K562 (cell line): ENCODE measurements around the gene SLC22A4. TPM values are rescaled to one million over a fixed set of nuclear protein-coding genes. Genes with fewer than 3 reads are reported as not detected.

ENCODE experiments used
- ARID1B ChIP-seq: fragments of 450-650 bp; IDR thresholded peaks from 2 replicates; pipeline ENCODE4 v1.6.1; 2016; ENCODE audit warnings: antibody characterized with exemption, mild to moderate bottlenecking, inconsistent platforms
- ATF2 ChIP-seq: sonication (generic); formaldehyde crosslinking; IDR thresholded peaks from 2 replicates; pipeline ENCODE4 v1.8.1; 2022; ENCODE audit warnings: missing genetic modification reagents
- ATF7 ChIP-seq: fragments of 450-650 bp; IDR thresholded peaks from 2 replicates; pipeline ENCODE4 v1.7.1; 2014; ENCODE audit warnings: mild to moderate bottlenecking, moderate library complexity
- DACH1 ChIP-seq: fragments of 450-650 bp; IDR thresholded peaks from 2 replicates; pipeline ENCODE4 v1.6.1; 2018; ENCODE audit not compliant: partially characterized antibody
- ELF1 ChIP-seq: fragments of 200-800 bp; sonication (Bioruptor generic); IDR thresholded peaks from 2 replicates; pipeline ENCODE4 v1.6.1; 2016; ENCODE audit warnings: missing genetic modification characterization, missing compliant biosample characterization
- GTF2F1 ChIP-seq: IDR thresholded peaks from 2 replicates; pipeline ENCODE4 v1.6.1; 2011; ENCODE audit warnings: low read depth, low read length, improper control_type of control experiment
- ID3 ChIP-seq, 2 experiments: fragments of 250-450 bp in 1 of 2; fragments of 450-650 bp in 1 of 2; sonication (Bioruptor Pico) in 1 of 2; IDR thresholded peaks; 2 replicates each; pipeline versions ENCODE4 v1.6.1 to v1.8.0; 2016 to 2021; ENCODE audit warnings: mild to moderate bottlenecking in 2 of 2, moderate library complexity in 2 of 2, missing compliant biosample characterization in 1 of 2, missing genetic modification characterization in 1 of 2
- JUND ChIP-seq, 2 experiments: IDR thresholded peaks; 2 replicates in 1 of 2; 3 replicates in 1 of 2; pipeline ENCODE4 v1.6.1; 2011; ENCODE audit warnings: borderline replicate concordance in 2 of 2, low read depth in 2 of 2, low read length in 2 of 2, improper control_type of control experiment in 1 of 2, missing biosample characterization in 1 of 2, missing genetic modification characterization in 1 of 2, missing genetic modification reagents in 1 of 2
- MAX ChIP-seq: sonication (generic); formaldehyde crosslinking; IDR thresholded peaks from 2 replicates; pipeline ENCODE4 v1.9.0; 2022; ENCODE audit warnings: mild to moderate bottlenecking, missing genetic modification reagents
- NR2C1 ChIP-seq, 2 experiments: fragments of 450-650 bp; IDR thresholded peaks; 2 replicates each; pipeline ENCODE4 v1.6.1; 2017; ENCODE audit warnings: mild to moderate bottlenecking in 2 of 2, antibody characterized with exemption in 1 of 2, inconsistent platforms in 1 of 2, missing compliant biosample characterization in 1 of 2, missing genetic modification characterization in 1 of 2
- PCBP1 ChIP-seq: fragments of 200-400 bp; formaldehyde crosslinking; IDR thresholded peaks from 2 replicates; pipeline ENCODE4 v1.6.1; 2018; ENCODE audit warnings: mild to moderate bottlenecking, low read depth, low read length; ENCODE audit not compliant: poor library complexity, severe bottlenecking
- PML ChIP-seq: IDR thresholded peaks from 2 replicates; pipeline ENCODE4 v1.6.1; 2012; ENCODE audit warnings: low read length, inconsistent platforms
- RAD51 ChIP-seq: fragments of 450-650 bp; IDR thresholded peaks from 2 replicates; pipeline ENCODE4 v1.7.1; 2016; ENCODE audit warnings: low read depth, mild to moderate bottlenecking, borderline replicate concordance
- SMARCA4 ChIP-seq: fragments of 450-650 bp; IDR thresholded peaks from 2 replicates; pipeline ENCODE4 v1.6.1; 2016
- SMARCE1 ChIP-seq: fragments of 450-650 bp; IDR thresholded peaks from 2 replicates; pipeline ENCODE4 v1.7.1; 2016; ENCODE audit warnings: mild to moderate bottlenecking
- SPI1 ChIP-seq: IDR thresholded peaks from 2 replicates; pipeline ENCODE4 v1.6.1; 2011; ENCODE audit warnings: low read depth, low read length, control low read depth, borderline replicate concordance
- UBTF ChIP-seq, 2 experiments: IDR thresholded peaks; 2 replicates each; pipeline ENCODE4 v1.6.1; 2012; ENCODE audit warnings: improper control_type of control experiment in 2 of 2, low read depth in 2 of 2, low read length in 2 of 2, borderline replicate concordance in 1 of 2
- ZBTB43 ChIP-seq: sonication (generic); formaldehyde crosslinking; IDR thresholded peaks from 2 replicates; pipeline ENCODE4 v1.8.0; 2023; ENCODE audit warnings: mild to moderate bottlenecking, missing genetic modification reagents
- ZNF347 ChIP-seq: fragments of 450-650 bp; formaldehyde crosslinking; IDR thresholded peaks from 2 replicates; pipeline ENCODE4 v1.4.0; 2020; ENCODE audit warnings: low read depth, mild to moderate bottlenecking, moderate library complexity
- polyA plus RNA-seq, 8 experiments: library from polyadenylated mRNA; depleted of rRNA in 4 of 8; stranded (reverse) in 5 of 8; unstranded in 3 of 8; fragments of >200 nt; fragmentation: Nextera tagmentation in 2 of 8; fragmentation: Illumina TruSeq in 1 of 8; extraction: Ambion mirVana in 2 of 8; extraction: Trizol in 1 of 8; gene quantifications; 2 replicates each; pipeline versions ENCODE4 v1.2.1 to v1.2.3, GENCODE V29; 2011 to 2014; ENCODE audit warnings: inconsistent platforms in 1 of 8, missing spikeins in 1 of 8
- total RNA-seq, 7 experiments: library from RNA; depleted of rRNA in 6 of 7; stranded (reverse); fragments of >200 nt in 6 of 7; fragmentation: Illumina TruSeq in 2 of 7; extraction: Trizol in 2 of 7; gene quantifications; 2 replicates each; pipeline versions ENCODE4 v1.2.1 to v1.2.3, GENCODE V29; 2011 to 2021; ENCODE audit warnings: low replicate concordance in 1 of 7

SLC22A4 gene
- total and polyA plus RNA-seq, 9 of the 15 experiments (the other 6 are each of a cell fraction or from before 2014, with no cell fraction given): 2.7 to 9.5 (median 6.2) TPM

GRCh38 chr5:132294728-132295504 is 722 bp downstream of the SLC22A4 start (continued):
- TF ChIP-seq ARID1B (peak; percentile 61), RAD51 (peak; percentile 20; the same call in 1 of the 2 replicates), SMARCA4 (peak; percentile 39; the same call in 1 of the 2 replicates), NR2C1 (IDR thresholded peaks at IDR 0.05) (no peak), NR2C1 (tag; IDR thresholded peaks at IDR 0.05) (no peak), ATF7 (0 out of 2 replicates have a peak, but pooled peaks have one; percentile 7), JUND (IDR thresholded peaks at IDR 0.05; ENCODE audit: borderline replicate concordance, low read depth, low read length) (peak; percentile 82), JUND (tag; IDR thresholded peaks at IDR 0.05; ENCODE audit: borderline replicate concordance, low read depth, low read length) (peak; percentile 75; the same call in 1 of the 3 replicates), MAX (CRISPR knock-in tag) (no peak), ZNF347 (no peak), GTF2F1 (no peak), PCBP1 (no peak), DACH1 (peak; percentile 18), SMARCE1 (0 out of 2 replicates have a peak, but pooled peaks have one; percentile 56), ZBTB43 (CRISPR knock-in tag) (peak; percentile 39; the same call in 1 of the 2 replicates), ID3 (CRISPR knock-in tag; IDR thresholded peaks at IDR 0.05) (no peak), ID3 (tag; IDR thresholded peaks at IDR 0.05) (no peak), SPI1 (no peak), ATF2 (CRISPR knock-in tag) (no peak), ELF1 (no peak), PML (0 out of 2 replicates have a peak, but pooled peaks have one; percentile 19), UBTF (IDR thresholded peaks at IDR 0.05; ENCODE audit: borderline replicate concordance in 1 of 2, low read depth in 2 of 2, low read length in 2 of 2) (peak in 1 of 2 experiments; percentile 8; a peak in 2 of 4 replicates)
